LHCN-M2 (cell line): ENCODE data around the gene ARHGEF7. TPM values are rescaled to one million over a fixed set of nuclear protein-coding genes. Genes with fewer than 3 reads are reported as not detected.

Source experiments
- DNase-seq: peaks from one replicate; pipeline ENCODE4 v3.0.0-alpha.2; 2012; ENCODE audit warnings: low read depth
- total RNA-seq: library from RNA; depleted of rRNA; stranded (reverse); fragments of >200 nt; gene quantifications from 2 replicates; pipeline ENCODE4 v1.2.3, GENCODE V29; 2014

Gene ARHGEF7
- total RNA-seq, 1 experiment from 2014 or later: 30.7 TPM

DNA sequence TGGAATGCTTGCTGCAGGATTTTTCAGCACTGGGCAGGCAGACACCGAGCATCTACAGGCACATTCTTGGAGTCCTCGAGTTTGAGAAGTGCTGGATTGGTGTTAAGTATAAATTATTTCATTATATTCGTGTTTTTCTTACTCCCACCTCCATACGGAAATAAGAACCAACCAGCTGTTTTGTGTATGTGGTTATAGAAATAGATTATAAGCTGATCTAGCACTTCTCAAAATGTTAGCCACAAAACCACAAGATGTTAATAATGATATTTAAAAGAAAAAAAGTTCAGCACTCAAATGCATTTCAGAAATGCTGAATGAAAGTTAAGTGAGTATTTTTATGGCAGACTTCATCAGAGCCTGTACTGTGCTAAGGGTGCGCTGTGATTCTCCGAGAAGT lies 181.3 kb downstream of the ARHGEF7 start:
- no peak for DNase-seq

DNA sequence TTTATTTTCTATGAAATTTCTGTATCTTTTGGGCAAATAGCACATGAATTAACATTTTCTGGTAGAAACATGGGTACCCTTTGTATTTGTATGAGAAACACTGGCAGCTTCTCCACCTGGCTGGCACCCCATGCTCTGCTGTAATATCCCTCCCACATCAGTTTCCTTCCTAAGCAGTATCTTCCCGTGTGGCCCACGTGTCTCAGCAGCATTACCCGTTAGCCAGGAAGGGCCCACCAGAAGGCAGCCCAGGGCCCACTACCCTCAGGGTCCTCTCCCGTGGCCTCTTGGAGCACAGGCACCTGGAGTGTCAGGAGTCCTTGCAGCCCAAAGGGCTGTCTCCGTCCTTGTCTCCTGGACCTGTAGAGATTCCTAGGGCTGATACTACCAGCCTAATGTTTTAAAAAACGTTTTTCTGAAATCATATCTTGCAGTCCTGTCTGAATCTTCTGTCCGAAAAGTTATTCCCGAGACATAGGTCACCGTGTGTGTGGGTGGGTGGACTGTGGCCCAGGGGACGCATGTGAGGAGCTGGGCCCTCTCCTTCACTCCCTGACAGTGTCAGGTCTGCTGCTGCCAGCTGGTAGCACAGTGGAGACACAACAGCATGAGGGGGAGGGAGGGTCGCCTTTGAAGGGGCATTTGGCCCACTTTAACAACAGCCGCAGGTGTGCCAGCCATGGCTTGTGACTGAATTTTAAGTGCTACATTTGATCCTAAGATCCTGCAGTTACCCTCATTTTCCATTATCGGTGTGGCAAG lies 183.3 kb downstream of the ARHGEF7 start:
- no peak for DNase-seq

DNA sequence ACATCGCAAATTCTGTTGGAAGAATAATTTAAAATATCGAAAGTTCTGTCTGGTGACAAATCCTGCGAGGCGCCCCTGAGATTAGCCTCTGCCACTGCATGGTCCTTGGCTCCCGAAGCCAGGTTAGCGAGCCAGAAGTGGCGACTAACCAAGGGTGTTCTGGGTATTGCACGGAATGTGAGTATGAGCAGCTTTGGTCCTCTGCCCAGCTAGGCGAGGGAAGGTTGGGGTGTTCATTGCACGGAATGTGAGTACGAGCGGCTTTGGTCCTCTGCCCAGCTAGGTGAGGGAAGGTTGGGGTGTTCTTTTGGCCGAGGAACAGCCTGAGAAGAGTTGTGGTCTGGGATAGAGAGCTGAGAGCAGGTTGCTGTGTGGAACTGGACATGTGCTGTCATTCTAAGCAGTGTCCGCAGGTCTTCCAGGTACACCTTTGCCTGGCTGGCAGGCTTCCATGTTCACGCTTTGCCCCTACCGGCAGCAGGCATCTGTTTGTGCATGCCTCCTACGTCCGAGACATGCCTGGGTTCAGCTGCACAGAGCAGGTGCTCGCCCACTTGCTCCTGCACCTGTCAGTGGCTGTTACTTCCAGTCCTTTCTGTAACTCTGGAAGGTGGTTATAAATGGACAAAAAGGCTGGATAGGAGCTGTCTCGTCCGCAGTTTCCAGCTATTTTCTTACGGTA lies 187.1 kb downstream of the ARHGEF7 start:
- DNase-seq: no peak

DNA sequence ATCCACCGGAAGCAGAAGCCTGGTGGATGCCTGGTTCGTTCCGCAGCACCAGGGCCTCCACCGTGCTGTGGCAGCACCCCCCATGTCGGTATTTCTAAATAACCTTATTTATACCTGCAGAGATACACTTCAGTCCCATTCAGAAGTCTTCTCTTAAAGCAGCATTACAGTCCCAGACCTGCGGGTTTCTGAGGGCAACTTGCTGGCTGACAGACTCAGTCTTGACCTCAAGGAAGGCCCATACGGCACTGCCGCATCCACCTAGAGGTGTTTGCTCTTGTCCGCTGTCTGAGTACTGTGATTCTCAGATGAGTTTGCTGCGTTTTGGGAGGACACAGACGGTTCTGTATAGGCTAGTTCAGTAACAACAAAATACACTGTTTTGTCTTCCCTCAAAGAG lies 188.4 kb downstream of the ARHGEF7 start:
- DNase-seq: no peak

DNA sequence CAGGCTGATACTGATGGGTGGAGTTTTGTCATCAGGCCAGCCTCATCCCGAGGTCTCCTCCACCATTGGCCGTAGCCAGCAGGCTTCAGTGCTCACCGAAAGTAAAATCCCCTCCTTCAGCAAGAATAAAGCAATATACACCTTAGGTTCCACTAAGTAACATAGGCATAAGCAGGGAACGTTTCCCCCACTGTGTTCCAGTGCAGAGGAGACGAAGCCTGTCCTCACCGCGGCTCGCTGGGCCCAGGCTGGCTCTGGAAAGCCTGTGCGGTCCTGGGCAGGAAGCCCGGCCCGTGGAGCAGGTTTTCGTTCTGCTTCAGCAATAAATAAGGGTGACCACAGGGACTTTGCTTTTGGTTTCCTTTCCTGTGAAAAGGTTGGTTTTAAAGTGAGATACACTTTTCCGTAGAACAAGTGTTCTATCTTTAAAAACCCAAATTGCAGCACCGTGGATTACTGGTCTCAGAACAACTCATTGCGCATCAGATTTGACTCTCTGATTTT lies 189.0 kb downstream of the ARHGEF7 start:
- DNase-seq: no peak

DNA sequence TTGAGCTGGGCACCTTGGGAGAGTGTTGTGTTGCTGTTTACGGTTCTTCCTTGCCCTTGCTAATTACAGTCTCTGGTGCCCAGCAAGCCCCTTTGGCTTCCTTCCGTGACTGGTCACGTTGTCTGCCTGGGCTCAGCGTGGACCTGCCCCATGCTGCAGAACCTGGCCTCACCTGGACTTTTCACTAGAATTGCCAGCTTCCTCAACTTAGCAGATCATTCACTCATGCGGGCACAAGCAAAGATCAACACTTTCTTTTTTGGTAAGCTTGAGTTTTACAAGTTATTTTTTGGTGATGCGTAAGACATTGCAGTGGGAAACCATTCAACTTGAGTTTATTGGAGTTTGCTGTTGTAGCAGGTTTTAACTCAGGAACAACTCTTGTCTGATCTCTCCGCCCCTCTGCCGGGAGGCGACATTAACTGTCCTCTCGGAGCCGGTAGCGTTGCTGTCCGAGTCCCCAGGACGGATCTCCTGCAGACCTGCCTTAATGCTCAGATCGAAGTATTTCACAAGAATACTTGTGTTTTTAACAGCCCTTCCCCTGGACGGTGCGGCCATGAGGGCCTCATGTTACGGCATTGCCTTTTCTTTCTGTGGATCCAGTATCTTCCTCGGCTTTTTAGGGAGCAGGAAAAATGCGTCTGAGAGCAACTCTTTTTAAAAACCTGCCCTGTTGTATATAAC lies 189.6 kb downstream of the ARHGEF7 start:
- DNase-seq: no peak

DNA sequence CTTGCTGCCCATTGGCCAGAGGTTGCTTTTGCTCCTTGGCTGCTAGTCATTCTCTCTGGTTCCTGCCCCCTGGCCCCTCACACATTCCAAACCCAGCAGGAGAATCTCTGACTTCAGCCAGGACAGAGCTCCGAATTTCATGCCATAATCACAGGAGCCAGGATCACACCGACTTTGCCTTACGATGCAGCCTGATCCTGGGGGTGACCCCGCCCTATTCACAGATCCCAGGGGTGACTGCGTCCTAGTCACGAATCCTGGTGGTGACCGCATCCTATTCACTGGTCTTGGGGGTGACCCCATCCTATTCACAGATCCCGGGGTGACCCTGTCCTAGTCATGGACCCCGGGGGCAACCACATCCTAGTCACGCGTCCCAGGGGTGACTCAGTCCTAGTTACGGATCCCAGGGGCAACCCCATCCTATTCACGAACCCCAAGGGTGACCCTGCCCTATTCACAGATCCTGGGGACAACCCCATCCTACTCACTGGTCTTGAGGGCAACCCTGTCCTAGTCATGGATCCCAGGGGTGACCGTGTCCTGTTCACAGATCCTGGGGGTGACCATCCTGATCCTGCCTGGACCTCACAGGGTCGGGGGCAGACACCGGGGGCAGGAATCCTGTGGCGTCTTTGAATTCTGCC lies 198.0 kb downstream of the ARHGEF7 start:
- no peak for DNase-seq

DNA sequence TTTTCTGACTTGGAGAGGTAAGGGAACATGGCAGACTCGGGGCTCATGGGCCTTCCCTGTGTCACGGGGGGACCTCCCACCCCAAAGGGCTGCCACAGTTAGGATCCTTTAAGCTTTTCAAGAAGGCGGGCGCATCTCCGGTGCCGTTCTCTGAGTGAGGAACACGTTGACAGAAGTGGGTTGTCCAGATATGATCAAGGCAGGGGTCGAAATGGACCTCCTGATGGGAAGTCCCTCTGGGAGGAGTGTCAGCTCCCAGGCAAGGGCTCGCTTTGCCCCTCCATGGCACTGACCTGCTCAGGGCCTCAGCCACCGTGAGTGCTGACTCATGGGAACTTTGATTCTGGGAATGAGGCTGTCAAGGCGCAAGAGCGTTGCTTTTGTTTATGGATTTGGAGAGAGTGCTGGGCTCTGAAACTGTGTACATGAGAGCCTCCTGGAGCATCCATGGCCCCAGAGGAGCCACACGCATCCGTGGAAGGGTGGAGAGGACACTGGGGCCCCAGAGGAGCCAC lies 198.9 kb downstream of the ARHGEF7 start:
- DNase-seq: no peak

DNA sequence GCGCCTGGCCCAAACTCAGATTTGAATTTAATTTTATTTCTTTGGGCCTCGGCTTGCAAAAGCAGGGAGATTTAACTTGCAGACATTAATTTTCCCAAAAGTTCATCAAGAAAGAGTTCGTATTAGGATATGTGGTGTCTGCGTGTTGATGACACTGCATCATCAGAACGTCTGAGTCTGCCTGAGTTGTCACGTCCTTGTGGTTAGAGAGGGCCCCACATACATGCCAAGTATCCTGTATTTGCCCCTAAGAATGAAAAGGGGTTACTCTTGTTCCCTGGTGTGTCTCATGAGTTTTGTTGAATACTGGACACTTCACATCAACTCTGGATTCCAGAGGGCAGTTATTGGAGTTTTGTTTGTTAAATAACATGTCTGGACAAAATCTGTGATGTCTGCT lies 199.7 kb downstream of the ARHGEF7 start:
- DNase-seq: no peak

DNA sequence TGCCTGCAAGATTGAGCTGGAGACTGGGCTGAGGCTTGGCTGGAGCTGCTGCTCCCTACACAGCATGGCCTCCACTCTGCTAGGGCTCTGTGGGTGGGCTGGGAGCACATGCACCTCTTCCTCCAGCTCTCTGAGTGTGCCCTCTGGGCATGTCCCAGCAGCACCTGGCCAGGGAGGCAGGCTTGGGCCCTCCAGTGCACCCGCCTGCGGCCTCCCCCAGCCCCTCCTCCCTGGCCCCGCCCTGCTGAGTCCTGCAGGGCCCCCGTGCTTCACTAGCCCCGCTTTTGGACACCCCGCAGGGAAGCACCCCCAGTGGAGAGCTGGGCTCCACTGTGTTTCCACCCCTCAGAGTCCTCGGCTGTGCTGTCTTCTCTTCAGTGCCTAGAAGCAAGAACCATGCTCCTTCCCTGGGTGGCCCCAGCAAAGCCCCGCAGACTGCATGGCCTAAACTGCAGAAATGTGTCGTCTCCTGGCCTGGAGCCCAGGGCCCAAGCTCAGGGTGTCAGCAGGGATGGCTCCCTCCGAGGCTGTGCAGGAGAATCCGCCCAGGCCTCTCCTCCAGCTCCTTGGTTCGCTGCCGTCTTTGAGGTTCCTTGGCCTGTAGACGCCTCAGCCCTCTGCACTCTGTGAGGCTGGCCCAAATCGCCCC lies 200.4 kb downstream of the ARHGEF7 start:
- DNase-seq: no peak

DNA sequence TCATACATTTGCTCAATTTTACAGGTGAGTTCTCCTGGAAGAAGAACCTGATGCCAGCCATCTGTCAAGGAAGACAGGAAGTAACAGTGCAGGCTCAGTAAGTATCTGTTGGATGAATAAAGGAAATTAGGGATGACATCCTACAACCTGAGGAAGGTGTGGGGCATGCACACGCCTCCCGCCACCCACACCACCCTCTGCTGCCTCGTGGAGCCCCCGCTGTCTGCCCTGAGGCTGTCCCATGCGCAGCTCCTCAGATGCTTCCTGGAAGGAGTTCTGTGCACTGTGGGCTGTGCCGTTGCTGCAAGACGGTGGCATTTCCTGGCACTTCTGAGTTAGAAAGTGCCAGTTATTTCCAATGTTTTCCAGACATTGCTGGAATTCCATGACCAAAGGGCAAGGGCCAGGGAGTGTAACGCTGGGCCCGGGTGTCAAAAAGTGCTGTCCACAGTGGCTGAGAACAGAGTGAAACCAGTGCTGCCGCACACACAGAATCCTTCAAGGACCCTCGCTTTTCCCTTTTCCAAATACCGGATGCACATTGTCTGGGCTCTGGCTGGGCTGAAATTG lies 201.1 kb downstream of the ARHGEF7 start:
- no peak for DNase-seq

DNA sequence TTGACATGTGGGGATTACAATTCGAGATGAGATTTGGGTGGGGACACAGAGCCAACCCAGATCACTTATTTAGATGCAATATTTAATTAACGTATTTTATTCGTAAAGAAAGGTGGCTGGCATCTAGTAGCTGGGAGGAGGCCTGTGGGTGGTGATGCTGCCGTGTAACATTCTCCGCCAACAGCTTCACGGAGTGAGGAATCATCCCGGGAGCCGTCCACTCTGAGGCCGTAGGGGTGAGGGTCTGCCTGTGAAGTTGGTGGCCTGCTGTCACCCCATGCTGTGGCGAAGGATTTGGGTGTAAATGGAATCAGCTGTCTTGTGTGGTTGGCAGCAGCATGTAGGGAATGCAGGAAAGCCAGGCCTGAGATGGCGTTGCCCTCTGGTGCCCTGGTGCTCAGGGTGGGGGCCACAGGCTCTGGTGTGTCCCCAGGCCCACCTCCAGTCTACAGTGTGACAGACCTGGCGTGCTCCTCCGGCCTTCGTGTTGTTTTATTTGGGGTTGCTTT lies 202.0 kb downstream of the ARHGEF7 start:
- DNase-seq: no peak

DNA sequence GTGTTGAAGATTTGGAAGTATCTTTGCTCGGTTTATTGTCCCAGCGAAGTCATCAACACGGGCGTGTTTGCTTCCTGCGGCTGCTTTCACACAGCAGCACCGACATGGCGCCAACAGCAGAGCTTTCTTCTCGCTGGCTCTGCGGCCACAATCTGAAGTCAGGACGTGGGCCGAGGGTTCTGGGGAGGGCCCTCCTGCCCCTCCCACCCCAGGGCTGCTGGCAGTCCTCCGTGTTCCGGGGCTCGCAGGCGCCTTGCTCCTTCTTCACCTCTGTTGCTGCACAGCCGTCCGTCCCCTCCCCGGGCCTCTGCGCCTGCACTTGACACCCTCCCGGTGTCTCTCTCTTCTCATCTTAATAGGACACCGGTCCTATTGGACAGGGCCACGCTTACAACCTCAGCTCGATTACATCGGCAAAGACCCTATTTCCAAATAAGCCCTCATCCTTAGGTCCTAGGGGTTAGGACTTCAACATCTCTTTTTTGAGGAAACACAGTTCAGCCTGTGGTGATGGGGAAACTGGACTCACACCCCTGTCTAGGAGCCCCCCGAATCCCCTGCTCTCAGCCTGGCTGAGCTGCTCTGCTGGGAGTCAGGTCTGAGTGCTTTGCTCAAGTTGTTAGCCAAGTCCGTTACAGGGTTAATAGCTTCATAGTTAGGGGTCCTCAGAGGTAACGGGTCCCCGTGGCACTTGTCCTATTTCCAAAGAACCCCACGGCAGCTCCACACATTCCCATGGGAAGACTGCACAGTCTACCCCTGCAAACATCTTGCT lies 202.6 kb downstream of the ARHGEF7 start:
- no peak for DNase-seq

DNA sequence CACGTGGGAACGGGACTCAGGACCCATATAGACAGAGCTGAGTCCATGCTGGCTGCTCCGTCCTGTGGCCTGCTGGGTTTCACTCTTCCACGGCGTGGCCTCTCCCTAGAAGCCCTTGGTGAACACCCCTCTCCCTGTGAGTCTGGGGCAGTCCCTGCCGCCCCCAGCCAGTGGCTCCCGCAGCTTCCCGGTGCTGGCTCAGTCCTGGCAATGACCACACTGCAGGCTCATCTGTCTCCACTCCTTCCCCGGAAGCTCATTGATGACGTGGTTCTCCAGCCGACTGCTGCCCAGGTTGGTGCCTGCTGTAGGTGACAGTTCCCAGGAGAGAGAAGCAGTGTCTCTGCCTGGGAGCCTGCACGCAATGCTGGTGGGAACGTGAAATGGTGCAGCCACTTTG lies 203.3 kb downstream of the ARHGEF7 start:
- no peak for DNase-seq

DNA sequence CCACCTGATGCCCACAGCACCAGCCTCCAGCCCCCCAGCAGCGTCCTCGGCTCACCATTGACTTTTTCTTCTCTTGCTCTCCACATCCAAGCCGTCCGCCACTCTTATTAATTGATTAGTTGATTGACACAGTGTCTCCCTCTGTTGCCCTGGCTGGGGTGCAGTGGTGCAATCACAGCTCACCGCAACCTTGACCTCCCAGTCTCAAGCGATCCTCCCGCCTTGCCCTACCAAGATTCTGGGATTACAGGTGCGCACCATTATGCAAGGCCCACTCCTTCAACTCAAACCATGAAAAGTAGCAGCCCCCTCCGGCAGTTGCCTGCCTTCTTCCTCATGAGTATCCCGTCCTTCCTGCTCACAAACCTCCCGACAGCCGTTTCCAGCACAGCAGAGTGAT lies 204.4 kb downstream of the ARHGEF7 start:
- DNase-seq: no peak

DNA sequence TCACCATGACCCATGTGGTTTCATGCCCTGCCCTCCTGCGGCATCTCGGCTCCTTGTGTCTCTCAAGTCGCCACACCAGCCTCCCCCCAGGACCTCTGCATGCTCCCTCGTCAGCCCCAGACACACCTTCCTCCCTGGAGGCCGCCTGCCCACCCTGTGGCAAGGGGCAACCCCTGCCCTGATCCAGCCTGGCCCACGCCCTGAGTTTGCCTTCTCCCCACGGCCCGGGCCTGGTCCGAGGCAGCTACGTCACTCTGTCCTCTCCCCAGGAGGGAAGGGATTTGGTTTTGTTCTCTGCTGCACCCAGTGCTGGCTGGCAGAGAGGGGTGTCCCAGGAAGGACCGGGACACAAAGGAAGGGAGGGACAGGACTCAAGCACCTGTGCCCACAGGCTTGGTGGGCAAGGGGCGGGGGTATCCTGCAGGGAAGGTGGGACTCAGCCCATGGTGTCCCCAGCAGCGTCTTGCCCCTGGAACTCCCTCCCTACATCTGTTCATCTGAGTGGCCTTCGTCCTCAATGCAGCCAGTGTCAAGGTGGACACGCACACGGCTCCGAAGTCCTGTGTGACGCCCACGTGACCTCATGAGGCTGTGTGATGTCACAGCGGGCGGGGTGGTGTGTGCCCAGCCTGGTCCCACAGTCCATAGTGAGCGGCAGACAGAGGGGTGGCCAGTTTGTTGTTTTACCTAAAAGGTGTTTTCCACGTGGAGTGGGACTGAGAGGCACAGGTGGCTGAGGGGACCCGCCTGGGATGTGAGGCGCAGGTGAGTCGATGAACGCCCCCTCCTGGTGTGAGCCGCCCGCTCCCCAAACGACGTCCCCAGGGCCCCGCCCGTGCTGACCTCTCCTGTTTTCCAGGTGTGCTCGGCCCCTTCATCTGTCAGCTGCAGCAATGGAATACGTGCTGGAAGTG lies 205.1 kb downstream of the ARHGEF7 start, which contains the start of gene TEX29:
TEX29 (plus strand) TSS at position 645 of the 914 bp plus-strand sequence; CDS start at position 894, 249 bp downstream.
- no peak for DNase-seq

DNA sequence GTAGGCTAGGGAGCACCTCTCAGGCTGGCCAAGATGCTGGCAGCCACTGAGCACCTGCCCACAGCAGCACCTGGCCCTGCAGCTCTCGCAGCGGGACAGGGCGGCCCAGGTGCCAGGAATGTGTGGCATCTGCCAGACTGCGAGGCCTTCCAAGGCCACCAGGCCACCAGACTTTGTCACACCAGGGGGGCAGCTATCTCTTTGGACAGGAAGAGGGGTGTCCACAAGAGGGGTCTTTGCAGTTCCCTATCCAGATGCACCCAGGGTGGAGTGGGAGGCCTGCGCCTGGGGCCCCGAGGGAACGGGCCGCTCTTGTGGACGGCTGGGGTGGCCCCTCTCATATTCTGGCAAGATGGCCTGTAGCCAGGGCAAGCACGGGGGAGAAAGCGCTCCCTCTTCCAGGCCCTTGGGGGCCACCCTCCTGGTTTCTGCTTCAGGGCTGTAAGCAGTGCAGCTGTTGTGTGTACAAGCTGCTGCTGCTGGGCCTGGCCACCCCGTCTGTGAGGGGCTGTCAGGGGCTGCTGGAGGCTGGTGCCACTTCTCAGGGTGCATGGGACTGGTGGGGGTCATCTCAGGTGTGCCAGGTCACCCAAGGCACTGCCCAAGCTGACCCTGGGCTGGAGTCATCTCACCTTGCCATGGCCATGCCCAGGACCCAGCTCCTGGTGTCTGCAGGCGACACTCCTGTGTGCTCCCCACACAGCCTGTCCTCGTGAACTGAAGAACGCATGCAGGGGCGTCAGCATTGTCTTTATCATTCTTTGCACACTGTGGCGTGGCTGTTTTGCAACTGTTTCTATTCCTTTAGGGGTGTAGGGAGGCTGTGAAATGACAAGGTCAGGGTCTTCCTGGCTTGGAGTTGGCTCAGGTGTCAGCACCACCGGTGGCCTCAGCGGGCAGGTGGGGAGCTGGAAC lies 207.1 kb downstream of the ARHGEF7 start:
- no peak for DNase-seq

DNA sequence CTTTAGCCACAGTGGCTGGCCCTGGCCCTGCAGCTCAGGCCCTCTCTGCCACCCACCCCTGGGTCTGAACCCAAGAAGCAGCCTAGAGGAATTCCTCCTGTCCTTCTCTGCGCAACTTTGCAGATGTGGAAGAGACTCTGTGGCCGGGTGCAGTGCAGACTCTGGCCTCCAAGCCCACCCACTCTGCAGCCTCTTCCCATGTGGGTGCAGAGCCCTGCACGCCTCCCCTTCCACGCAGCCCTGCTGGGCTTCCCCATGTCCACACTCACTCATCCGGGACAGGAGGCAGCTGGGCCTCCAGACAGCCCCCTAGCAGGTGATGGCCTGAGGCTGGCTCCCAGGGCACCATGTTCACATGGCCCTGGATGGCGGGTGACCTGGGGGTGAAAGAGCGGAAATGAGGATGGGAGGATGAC lies 207.8 kb downstream of the ARHGEF7 start:
- DNase-seq: no peak
